Loucy (cell line): ENCODE data around the gene DBR1.
A peak's percentile ranks its signal among the peaks of the same experiment; 100 is the strongest.

Experiments used
- H2AFZ ChIP-seq: fragments of 200-600 bp; sonication (generic); 2 replicates; pipeline ENCODE4 v1.6.0; 2016; ENCODE audit warnings: antibody characterized with exemption, mild to moderate bottlenecking, low read length, moderate library complexity
- H3F3A ChIP-seq: fragments of 200-600 bp; 2 replicates; pipeline ENCODE4 v1.6.0; 2016; ENCODE audit warnings: antibody characterized with exemption, low read depth, mild to moderate bottlenecking
- H3K27me3 ChIP-seq: fragments of 200-600 bp; sonication (generic); 2 replicates; pipeline ENCODE4 v1.6.1; 2014; ENCODE audit warnings: low read length, mild to moderate bottlenecking; ENCODE audit not compliant: insufficient read depth, poor library complexity, severe bottlenecking
- H3K36me3 ChIP-seq: fragments of 200-600 bp; sonication (generic); 2 replicates; pipeline ENCODE4 v1.6.1; 2016; ENCODE audit warnings: low read length; ENCODE audit not compliant: insufficient read depth
- H3K4me1 ChIP-seq: fragments of 200-600 bp; sonication (generic); 2 replicates; pipeline ENCODE4 v1.5.1; 2014; ENCODE audit warnings: low read length, mild to moderate bottlenecking; ENCODE audit not compliant: insufficient read depth, poor library complexity, severe bottlenecking
- H3K4me2 ChIP-seq: fragments of 200-600 bp; sonication (generic); 2 replicates; pipeline ENCODE4 v1.6.0; 2014; ENCODE audit warnings: antibody characterized with exemption, low read length, low read depth, mild to moderate bottlenecking; ENCODE audit not compliant: poor library complexity, severe bottlenecking
- H3K4me3 ChIP-seq: fragments of 200-600 bp; sonication (generic); 2 replicates; pipeline ENCODE4 v1.5.1; 2014; ENCODE audit warnings: low read length, mild to moderate bottlenecking, mixed read lengths; ENCODE audit not compliant: poor library complexity, severe bottlenecking
- H3K79me2 ChIP-seq: fragments of 200-600 bp; sonication (generic); 2 replicates; pipeline ENCODE4 v1.6.1; 2014; ENCODE audit warnings: low read length; ENCODE audit not compliant: insufficient read depth
- H3K9ac ChIP-seq: fragments of 200-600 bp; sonication (generic); 2 replicates; pipeline ENCODE4 v1.6.0; 2014; ENCODE audit warnings: mild to moderate bottlenecking, low read depth, low read length, moderate library complexity; ENCODE audit not compliant: poor library complexity, severe bottlenecking
- H3K9me2 ChIP-seq: fragments of 200-600 bp; sonication (generic); replicated peaks from 2 replicates; pipeline ENCODE4 v1.6.1; 2016; ENCODE audit warnings: low read depth, low read length, mixed read lengths
- H3K9me3 ChIP-seq: fragments of 200-600 bp; sonication (generic); 2 replicates; pipeline ENCODE4 v1.6.1; 2014; ENCODE audit warnings: mild to moderate bottlenecking, antibody characterized with exemption, low read length, low read depth; ENCODE audit not compliant: insufficient read depth
- H4K20me1 ChIP-seq: fragments of 200-600 bp; sonication (generic); 2 replicates; pipeline ENCODE4 v1.6.0; 2014; ENCODE audit warnings: antibody characterized with exemption, low read length, mild to moderate bottlenecking; ENCODE audit not compliant: insufficient read depth, poor library complexity, severe bottlenecking
- EZH2phosphoT487 ChIP-seq: fragments of 200-600 bp; IDR thresholded peaks from 2 replicates; pipeline ENCODE4 v1.6.1; 2018; ENCODE audit warnings: antibody characterized with exemption, mild to moderate bottlenecking, moderate library complexity, borderline replicate concordance
- TF ChIP-seq, protein P1 (sequence below): fragments of 200-600 bp; sonication (generic); conservative IDR thresholded peaks from 2 replicates; pipeline ENCODE4 v1.5.1; 2014; ENCODE audit warnings: mild to moderate bottlenecking, antibody characterized with exemption, low read length

The DBR1 gene

DNA sequence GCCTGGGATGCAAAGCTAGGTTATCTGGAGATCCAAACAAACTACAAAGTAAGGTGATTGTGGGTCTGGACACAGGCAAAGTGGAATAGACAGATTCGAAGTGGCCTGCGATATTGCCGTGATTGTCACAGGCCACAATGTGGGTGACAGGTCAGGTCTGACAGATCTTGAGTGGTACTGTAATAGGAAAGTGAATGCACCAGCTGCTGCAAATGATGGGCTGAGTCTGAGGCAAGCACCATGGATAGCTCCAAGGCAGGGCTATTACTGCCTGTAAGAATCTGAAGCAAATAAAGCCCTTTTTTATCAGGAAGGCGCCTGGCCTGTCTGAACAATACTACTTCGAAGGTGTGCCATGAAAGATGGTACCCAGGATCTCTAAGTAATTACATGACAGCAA, 22.3 kb upstream of the DBR1 start:
- Histone ChIP-seq H3K4me2 (peak overlapping the region; percentile 36), H3K79me2 (peaks cover 92% of the 10 kb centered on the region), H2AFZ (no peak overlapping the region), H4K20me1 (peaks cover 53% of the 10 kb centered on the region), H3K36me3 (no peaks in the 10 kb centered on the region; the same call in 1 of the 2 replicates), H3K4me1 (peaks cover 40% of the 10 kb centered on the region), H3K9me3 (no peaks in the 10 kb centered on the region), H3K27me3 (no peaks in the 10 kb centered on the region), H3K4me3 (no peak overlapping the region), H3K9ac (no peak overlapping the region), H3K9me2 (no peaks in the 10 kb centered on the region), H3F3A (peaks cover 13% of the 10 kb centered on the region; the same call in 1 of the 2 replicates)
- TF ChIP-seq EZH2phosphoT487: no peak

DNA sequence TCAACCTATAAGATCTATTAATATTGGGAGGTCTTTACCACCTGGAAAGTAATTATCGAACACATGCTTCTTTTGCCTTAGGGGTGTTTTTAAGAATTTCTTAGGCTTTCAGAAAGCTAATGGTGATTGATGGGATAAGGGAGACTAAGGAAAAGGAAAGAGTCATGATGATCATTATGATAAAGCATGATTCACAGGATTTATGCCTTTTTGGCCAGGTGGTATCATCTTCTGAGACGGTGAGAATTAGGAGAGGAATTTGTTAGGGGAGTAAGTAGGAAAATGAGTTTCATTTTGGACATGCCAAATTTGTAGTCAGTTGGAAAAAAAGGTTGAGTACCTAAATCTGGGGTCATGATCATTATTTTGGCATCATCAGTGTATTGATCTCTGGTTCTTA, 21.3 kb upstream of the DBR1 start:
- Histone ChIP-seq H4K20me1 (peaks cover 59% of the 10 kb centered on the region), H3K9me2 (no peaks in the 10 kb centered on the region), H3K4me3 (no peak overlapping the region), H3K9me3 (no peaks in the 10 kb centered on the region), H3K36me3 (peaks cover 4% of the 10 kb centered on the region; the same call in 1 of the 2 replicates), H3K4me1 (peaks cover 38% of the 10 kb centered on the region), H3F3A (peaks cover 13% of the 10 kb centered on the region; the same call in 1 of the 2 replicates), H3K4me2 (no peak overlapping the region), H3K79me2 (peaks cover 92% of the 10 kb centered on the region), H3K9ac (no peak overlapping the region), H3K27me3 (no peaks in the 10 kb centered on the region), H2AFZ (no peak overlapping the region)
- no peak for TF ChIP-seq EZH2phosphoT487
- TF ChIP-seq, protein P1, sequence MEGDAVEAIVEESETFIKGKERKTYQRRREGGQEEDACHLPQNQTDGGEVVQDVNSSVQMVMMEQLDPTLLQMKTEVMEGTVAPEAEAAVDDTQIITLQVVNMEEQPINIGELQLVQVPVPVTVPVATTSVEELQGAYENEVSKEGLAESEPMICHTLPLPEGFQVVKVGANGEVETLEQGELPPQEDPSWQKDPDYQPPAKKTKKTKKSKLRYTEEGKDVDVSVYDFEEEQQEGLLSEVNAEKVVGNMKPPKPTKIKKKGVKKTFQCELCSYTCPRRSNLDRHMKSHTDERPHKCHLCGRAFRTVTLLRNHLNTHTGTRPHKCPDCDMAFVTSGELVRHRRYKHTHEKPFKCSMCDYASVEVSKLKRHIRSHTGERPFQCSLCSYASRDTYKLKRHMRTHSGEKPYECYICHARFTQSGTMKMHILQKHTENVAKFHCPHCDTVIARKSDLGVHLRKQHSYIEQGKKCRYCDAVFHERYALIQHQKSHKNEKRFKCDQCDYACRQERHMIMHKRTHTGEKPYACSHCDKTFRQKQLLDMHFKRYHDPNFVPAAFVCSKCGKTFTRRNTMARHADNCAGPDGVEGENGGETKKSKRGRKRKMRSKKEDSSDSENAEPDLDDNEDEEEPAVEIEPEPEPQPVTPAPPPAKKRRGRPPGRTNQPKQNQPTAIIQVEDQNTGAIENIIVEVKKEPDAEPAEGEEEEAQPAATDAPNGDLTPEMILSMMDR: no peak

DNA sequence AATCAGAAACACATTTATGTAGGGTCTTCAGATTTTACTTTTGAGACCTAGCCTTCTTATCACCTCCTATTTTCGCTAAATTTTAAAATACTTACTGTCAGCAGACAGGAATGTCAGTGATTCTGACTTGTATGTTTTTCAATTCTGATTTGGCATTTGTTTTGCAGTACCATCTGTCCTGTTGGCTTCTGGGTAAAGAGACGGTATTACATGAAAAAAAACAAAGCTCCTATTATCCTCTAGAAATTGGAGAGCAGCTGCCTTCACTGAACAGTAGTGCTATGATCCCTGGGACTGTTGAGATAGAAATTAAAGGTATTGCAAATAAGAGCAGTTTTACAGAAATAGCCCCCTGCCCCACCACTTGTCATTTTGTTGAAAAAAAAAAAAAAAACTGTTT, 20.8 kb upstream of the DBR1 start:
- peaks cover 64% of the 10 kb centered on the region for H4K20me1 ChIP-seq
- no peaks in the 10 kb centered on the region for H3K27me3 ChIP-seq
- H3K4me3 ChIP-seq: no peak overlapping the region
- no peak overlapping the region for H2AFZ ChIP-seq
- H3K4me2 ChIP-seq: no peak overlapping the region
- no peaks in the 10 kb centered on the region for H3K9me2 ChIP-seq
- H3K9ac ChIP-seq: no peak overlapping the region
- H3K4me1 ChIP-seq: peaks cover 37% of the 10 kb centered on the region
- TF ChIP-seq EZH2phosphoT487: no peak
- TF ChIP-seq, protein P1: no peak
- H3K9me3 ChIP-seq: no peaks in the 10 kb centered on the region
- peaks cover 11% of the 10 kb centered on the region; the same call in 1 of the 2 replicates for H3F3A ChIP-seq
- peaks cover 4% of the 10 kb centered on the region; the same call in 1 of the 2 replicates for H3K36me3 ChIP-seq
- H3K79me2 ChIP-seq: peaks cover 92% of the 10 kb centered on the region

DNA sequence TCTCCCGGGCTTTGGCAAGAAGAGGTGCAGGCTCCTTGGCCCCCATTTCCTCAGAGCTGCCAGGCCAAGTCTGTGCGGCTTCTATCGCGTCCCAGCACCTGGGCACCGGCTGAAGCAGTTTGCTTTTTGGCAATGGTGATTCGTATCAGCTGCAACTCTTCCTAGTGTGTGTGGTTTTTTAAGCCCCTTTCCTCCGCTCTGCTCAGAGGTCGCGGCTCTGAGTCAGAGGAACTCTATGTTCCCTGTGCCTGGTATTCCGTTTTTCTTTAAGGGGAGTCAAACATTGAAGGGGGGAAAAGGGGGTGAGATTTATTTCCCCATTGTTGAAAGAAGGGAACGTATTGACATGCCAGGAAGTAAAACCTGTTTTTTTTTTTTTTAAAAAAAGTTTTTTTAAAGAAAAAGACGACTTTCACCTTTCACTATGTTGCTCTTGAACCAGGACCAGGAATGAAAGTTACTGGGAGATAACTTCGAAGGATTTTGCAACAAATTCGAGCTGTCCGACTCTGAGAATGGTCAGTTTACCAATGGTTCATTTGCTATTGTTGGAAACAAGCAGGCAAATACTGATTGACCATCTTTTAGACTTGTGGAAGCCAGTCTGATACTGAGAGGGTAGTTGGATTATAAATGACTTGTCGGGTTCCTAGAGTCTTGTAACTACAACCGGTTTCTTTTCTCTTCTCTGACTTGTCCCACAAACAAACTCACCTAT, 13.5 kb upstream of the DBR1 start:
- peaks cover 58% of the 10 kb centered on the region for H3K79me2 ChIP-seq
- no peaks in the 10 kb centered on the region for H3K9me3 ChIP-seq
- H3K36me3 ChIP-seq: 0 out of 2 replicates have a peak, but pooled peaks cover 4% of the 10 kb centered on the region
- peak overlapping the region; percentile 99 for H2AFZ ChIP-seq
- peak overlapping the region; percentile 80 for H3K9ac ChIP-seq
- H3F3A ChIP-seq: no peaks in the 10 kb centered on the region
- H3K4me3 ChIP-seq: peak overlapping the region; percentile 85
- peaks cover 53% of the 10 kb centered on the region for H4K20me1 ChIP-seq
- TF ChIP-seq, protein P1: no peak
- no peak for TF ChIP-seq EZH2phosphoT487
- peaks cover 36% of the 10 kb centered on the region for H3K4me1 ChIP-seq
- peak overlapping the region; percentile 71 for H3K4me2 ChIP-seq
- H3K27me3 ChIP-seq: no peaks in the 10 kb centered on the region
- H3K9me2 ChIP-seq: no peaks in the 10 kb centered on the region
